ENCODE measurements around the gene ENAH.
"Not testable (repeated sequence)": the region's sequence is repeated elsewhere in the genome, so short reads cannot be mapped to it uniquely, and the experiment has no call there.

ENAH gene

DNA sequence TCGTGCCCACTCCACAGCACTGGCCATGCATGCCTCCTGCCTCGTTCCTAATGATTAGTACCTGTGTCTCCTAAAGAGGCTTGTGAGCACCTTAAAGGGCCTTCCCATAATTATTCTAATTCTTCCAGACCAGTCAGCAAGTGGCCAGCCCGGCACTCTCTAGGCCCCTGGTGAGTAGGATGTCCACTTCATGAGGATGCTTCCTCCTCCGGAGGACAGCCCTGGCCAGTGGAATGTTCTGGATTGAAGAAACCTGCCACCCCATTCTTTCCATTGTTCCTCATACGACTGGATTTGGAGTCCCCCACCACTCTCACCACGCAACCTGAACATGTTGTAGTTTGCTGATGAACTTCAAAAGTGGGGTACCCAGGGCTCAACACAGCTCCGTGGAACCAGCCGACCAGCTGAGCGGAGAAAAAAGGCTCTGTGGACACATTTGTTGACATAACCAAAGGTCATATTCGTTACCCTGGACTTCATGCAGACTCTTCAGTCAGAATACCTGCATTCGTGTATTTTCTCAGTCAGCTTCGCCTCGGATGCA, 178.4 kb downstream of the ENAH start:
- H3K4me1 ChIP-seq (ENCODE audit: control extremely low read depth in 1 of 4, control insufficient read depth in 4 of 4, insufficient read depth in 4 of 4, low read length in 3 of 4): peaks cover 0 to 15% (median 10%) of the 10 kb centered on the region in 4 experiments
- ChIA-PET POLR2A (no interaction called here), CTCF (interaction anchor here (0.5 to 10.5 kb wide), 39 partner anchors 9 to 524 kb away, joined by 3 to 136 read pairs (median 4); no protein-coding TSS in a partner anchor)
- no peak overlapping the region for H3K27ac ChIP-seq (ENCODE audit: insufficient read depth in 1 of 2, low read depth in 1 of 2, low read length in 2 of 2, poor library complexity in 1 of 2, severe bottlenecking in 2 of 2)
- H3K4me3 ChIP-seq (ENCODE audit: control insufficient read depth in 1 of 7, extremely low read depth in 1 of 7, insufficient read depth in 4 of 7, low read depth in 2 of 7, low read length in 6 of 7): no peak overlapping the region
- no peaks in the 10 kb centered on the region for H3K36me3 ChIP-seq (ENCODE audit: control insufficient read depth in 4 of 4, insufficient read depth in 4 of 4, low read length in 3 of 4)
- H3K9me3 ChIP-seq (ENCODE audit: control extremely low read depth in 1 of 5, control insufficient read depth in 4 of 5, insufficient read depth in 2 of 5, low read depth in 1 of 5, low read length in 4 of 5): no peaks in the 10 kb centered on the region
- no peak for DNase-seq
- no peaks in the 10 kb centered on the region for H3K27me3 ChIP-seq (replicated peaks in 2 of 5; ENCODE audit: control insufficient read depth in 4 of 5, insufficient read depth in 5 of 5, low read length in 4 of 5)
- WGBS (ENCODE audit: insufficient coverage): 63% methylated on average over 11 of the region's 13 CpGs

DNA sequence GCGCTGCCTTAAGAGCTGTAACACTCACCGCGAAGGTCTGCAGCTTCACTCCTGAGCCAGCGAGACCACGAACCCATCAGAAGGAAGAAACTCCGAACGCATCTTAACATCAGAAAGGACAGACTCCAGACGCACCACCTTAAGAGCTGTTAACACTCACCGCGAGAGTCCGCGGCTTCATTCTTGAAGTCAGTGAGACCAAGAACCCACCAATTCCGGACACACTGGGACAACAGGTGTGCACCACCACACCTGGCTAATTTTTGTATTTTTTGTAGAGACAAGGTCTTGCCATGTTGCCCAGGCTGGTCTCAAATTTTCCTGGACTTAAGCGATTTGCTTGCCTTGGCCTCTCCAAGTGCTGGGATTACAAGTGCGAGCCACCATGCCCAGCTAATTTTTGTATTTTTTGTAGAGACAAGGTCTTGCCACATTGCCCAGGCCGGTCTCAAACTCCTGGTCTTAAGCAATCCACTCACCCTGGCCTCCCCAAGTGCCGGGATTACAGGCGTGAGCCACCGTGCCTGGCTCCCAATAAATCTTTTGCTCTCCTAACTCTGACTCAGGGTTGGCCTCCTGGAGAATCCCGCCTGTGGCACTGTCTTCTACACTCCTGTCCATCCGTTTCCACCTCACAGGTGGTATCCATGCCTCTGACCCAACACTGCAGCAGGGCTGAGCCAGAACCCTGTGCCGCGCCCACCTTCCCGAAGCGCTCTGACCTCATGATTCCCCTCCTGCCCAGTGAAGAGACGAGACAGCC, 179.1 kb downstream of the ENAH start:
- H3K36me3 ChIP-seq (ENCODE audit: control insufficient read depth in 4 of 4, insufficient read depth in 4 of 4, low read length in 3 of 4); H3K27me3 ChIP-seq (replicated peaks in 2 of 5; ENCODE audit: control insufficient read depth in 4 of 5, insufficient read depth in 5 of 5, low read length in 4 of 5); DNase-seq; POLR2A ChIA-PET; H3K9me3 ChIP-seq (ENCODE audit: control extremely low read depth in 1 of 5, control insufficient read depth in 4 of 5, insufficient read depth in 2 of 5, low read depth in 1 of 5, low read length in 4 of 5); H3K4me3 ChIP-seq (ENCODE audit: control insufficient read depth in 1 of 7, extremely low read depth in 1 of 7, insufficient read depth in 4 of 7, low read depth in 2 of 7, low read length in 6 of 7); H3K27ac ChIP-seq (ENCODE audit: insufficient read depth in 1 of 2, low read depth in 1 of 2, low read length in 2 of 2, poor library complexity in 1 of 2, severe bottlenecking in 2 of 2): not testable (repeated sequence)
- CTCF ChIA-PET: interaction anchor here (0.5 to 10.5 kb wide), 32 partner anchors 9 to 514 kb away, joined by 3 to 136 read pairs (median 4); no protein-coding TSS in a partner anchor
- 96% methylated on average over 22 of the region's 26 CpGs for WGBS (ENCODE audit: insufficient coverage)
- peaks cover 0 to 15% (median 10%) of the 10 kb centered on the region in 4 experiments for H3K4me1 ChIP-seq (ENCODE audit: control extremely low read depth in 1 of 4, control insufficient read depth in 4 of 4, insufficient read depth in 4 of 4, low read length in 3 of 4)

DNA sequence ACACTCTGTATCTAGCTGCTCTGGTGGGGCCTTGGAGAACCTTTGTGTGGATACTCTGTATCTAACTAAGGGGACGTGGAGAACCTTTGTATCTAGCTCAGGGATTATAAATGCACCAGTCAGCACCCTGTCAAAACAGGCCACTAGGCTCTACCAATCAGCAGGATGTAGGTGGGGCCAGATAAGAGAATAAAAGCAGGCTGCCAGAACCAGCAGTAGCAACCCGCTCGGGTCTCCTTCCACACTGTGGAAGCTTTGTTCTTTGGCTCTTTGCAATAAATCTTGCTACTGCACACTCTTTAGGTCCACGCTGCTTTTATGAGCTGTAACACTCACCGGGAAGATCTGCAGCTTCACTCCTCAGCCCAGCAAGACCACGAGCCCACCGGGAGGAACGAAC, 179.7 kb downstream of the ENAH start:
- H3K9me3 ChIP-seq (ENCODE audit: control extremely low read depth in 1 of 5, control insufficient read depth in 4 of 5, insufficient read depth in 2 of 5, low read depth in 1 of 5, low read length in 4 of 5); H3K36me3 ChIP-seq (ENCODE audit: control insufficient read depth in 4 of 4, insufficient read depth in 4 of 4, low read length in 3 of 4); H3K27ac ChIP-seq (ENCODE audit: insufficient read depth in 1 of 2, low read depth in 1 of 2, low read length in 2 of 2, poor library complexity in 1 of 2, severe bottlenecking in 2 of 2); H3K27me3 ChIP-seq (replicated peaks in 2 of 5; ENCODE audit: control insufficient read depth in 4 of 5, insufficient read depth in 5 of 5, low read length in 4 of 5); DNase-seq; POLR2A ChIA-PET; H3K4me3 ChIP-seq (ENCODE audit: control insufficient read depth in 1 of 7, extremely low read depth in 1 of 7, insufficient read depth in 4 of 7, low read depth in 2 of 7, low read length in 6 of 7): not testable (repeated sequence)
- 65% methylated on average over 4 of the region's 8 CpGs for WGBS (ENCODE audit: insufficient coverage)
- peaks cover 0 to 17% (median 13%) of the 10 kb centered on the region in 4 experiments for H3K4me1 ChIP-seq (ENCODE audit: control extremely low read depth in 1 of 4, control insufficient read depth in 4 of 4, insufficient read depth in 4 of 4, low read length in 3 of 4)
- CTCF ChIA-PET: interaction anchor here (0.8 to 10.5 kb wide), 15 partner anchors 12 to 514 kb away, joined by 3 to 136 read pairs (median 3); no protein-coding TSS in a partner anchor

DNA sequence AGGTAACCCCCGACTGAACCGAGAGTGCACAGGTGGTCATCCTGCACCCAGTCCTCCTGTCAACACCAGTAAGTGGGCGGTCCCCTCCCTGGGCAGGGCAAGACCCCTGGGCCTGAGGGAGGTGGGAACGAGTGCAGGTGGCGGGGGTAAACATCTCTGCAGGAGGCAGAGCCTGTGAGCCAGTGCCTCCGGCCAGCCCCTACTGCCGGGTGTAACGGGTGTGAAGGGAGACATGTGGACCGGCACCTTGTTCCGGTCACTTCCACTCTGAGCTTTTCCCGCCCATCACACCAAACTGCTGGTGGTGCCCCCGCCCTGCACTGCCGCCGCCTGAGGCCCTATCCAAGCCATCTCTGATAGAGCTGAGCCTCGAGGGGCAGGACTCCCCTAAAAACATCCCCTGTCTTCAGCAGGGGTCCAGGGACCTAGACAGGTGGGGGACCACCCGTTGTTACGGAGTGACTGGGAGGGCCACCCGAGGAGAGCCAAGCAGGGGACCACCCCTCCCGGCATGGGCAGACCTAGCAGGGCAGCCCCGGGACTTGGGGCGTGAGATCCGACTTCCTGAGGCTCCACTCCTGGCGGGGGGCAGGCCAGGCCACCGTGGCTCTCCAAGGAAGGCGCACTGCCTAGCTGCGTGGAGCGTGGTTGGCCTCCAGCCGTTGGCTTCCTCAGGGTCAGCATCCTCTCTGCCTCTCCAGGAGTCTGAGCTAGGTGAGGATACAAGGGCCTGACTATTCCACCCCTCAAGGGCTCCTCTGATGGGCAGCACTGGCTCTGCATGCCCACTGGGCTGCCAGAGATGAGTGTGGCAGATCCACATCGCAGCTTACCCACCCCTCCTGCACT, 181.2 kb downstream of the ENAH start:
- no peaks in the 10 kb centered on the region for H3K36me3 ChIP-seq (ENCODE audit: control insufficient read depth in 4 of 4, insufficient read depth in 4 of 4, low read length in 3 of 4)
- H3K27me3 ChIP-seq (replicated peaks in 2 of 5; ENCODE audit: control insufficient read depth in 4 of 5, insufficient read depth in 5 of 5, low read length in 4 of 5): no peaks in the 10 kb centered on the region
- ChIA-PET CTCF (interaction anchor here (1.0 to 10.5 kb wide), 10 partner anchors 11 to 593 kb away, joined by 3 to 136 read pairs (median 4); partner anchors contain the start of gene SRP9), POLR2A (no interaction called here)
- H3K27ac ChIP-seq (ENCODE audit: insufficient read depth in 1 of 2, low read depth in 1 of 2, low read length in 2 of 2, poor library complexity in 1 of 2, severe bottlenecking in 2 of 2): no peak overlapping the region
- 86% methylated on average over 21 of the region's 29 CpGs for WGBS (ENCODE audit: insufficient coverage)
- H3K4me1 ChIP-seq (ENCODE audit: control extremely low read depth in 1 of 4, control insufficient read depth in 4 of 4, insufficient read depth in 4 of 4, low read length in 3 of 4): peaks cover 0 to 25% (median 22%) of the 10 kb centered on the region in 4 experiments
- H3K4me3 ChIP-seq (ENCODE audit: control insufficient read depth in 1 of 7, extremely low read depth in 1 of 7, insufficient read depth in 4 of 7, low read depth in 2 of 7, low read length in 6 of 7): no peak overlapping the region
- H3K9me3 ChIP-seq (ENCODE audit: control extremely low read depth in 1 of 5, control insufficient read depth in 4 of 5, insufficient read depth in 2 of 5, low read depth in 1 of 5, low read length in 4 of 5): no peaks in the 10 kb centered on the region
- no peak for DNase-seq

DNA sequence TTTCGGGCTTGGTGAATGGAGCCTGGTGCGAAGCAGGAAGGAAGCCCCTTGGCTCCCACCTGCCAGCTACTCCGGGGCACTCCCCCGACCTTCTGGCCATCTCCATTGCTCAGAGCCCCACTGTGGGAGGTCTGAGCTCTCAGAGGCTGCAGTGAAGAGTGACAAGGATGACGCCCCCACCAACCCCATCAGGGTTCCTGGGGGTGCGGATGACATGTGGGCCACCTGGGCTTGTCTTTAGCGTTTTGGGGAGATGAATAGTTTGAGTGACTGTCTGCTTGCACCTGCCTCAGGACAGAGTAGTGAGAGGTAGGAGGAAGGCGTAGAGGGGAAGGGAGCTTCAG, 181.8 kb downstream of the ENAH start:
- no peaks in the 10 kb centered on the region for H3K9me3 ChIP-seq (ENCODE audit: control extremely low read depth in 1 of 5, control insufficient read depth in 4 of 5, insufficient read depth in 2 of 5, low read depth in 1 of 5, low read length in 4 of 5)
- POLR2A ChIA-PET: no interaction called here
- peaks cover 0 to 27% (median 24%) of the 10 kb centered on the region in 4 experiments for H3K4me1 ChIP-seq (ENCODE audit: control extremely low read depth in 1 of 4, control insufficient read depth in 4 of 4, insufficient read depth in 4 of 4, low read length in 3 of 4)
- no peak overlapping the region for H3K27ac ChIP-seq (ENCODE audit: insufficient read depth in 1 of 2, low read depth in 1 of 2, low read length in 2 of 2, poor library complexity in 1 of 2, severe bottlenecking in 2 of 2)
- no peaks in the 10 kb centered on the region for H3K27me3 ChIP-seq (replicated peaks in 2 of 5; ENCODE audit: control insufficient read depth in 4 of 5, insufficient read depth in 5 of 5, low read length in 4 of 5)
- CTCF ChIA-PET: interaction anchor here (1.0 to 10.5 kb wide), 7 partner anchors 10 to 594 kb away, joined by 3 to 136 read pairs (median 3); partner anchors contain the start of gene SRP9
- DNase-seq: no peak
- H3K4me3 ChIP-seq (ENCODE audit: control insufficient read depth in 1 of 7, extremely low read depth in 1 of 7, insufficient read depth in 4 of 7, low read depth in 2 of 7, low read length in 6 of 7): no peak overlapping the region
- WGBS (ENCODE audit: insufficient coverage): 76% methylated on average over 7 of the region's 8 CpGs
- H3K36me3 ChIP-seq (ENCODE audit: control insufficient read depth in 4 of 4, insufficient read depth in 4 of 4, low read length in 3 of 4): no peaks in the 10 kb centered on the region

DNA sequence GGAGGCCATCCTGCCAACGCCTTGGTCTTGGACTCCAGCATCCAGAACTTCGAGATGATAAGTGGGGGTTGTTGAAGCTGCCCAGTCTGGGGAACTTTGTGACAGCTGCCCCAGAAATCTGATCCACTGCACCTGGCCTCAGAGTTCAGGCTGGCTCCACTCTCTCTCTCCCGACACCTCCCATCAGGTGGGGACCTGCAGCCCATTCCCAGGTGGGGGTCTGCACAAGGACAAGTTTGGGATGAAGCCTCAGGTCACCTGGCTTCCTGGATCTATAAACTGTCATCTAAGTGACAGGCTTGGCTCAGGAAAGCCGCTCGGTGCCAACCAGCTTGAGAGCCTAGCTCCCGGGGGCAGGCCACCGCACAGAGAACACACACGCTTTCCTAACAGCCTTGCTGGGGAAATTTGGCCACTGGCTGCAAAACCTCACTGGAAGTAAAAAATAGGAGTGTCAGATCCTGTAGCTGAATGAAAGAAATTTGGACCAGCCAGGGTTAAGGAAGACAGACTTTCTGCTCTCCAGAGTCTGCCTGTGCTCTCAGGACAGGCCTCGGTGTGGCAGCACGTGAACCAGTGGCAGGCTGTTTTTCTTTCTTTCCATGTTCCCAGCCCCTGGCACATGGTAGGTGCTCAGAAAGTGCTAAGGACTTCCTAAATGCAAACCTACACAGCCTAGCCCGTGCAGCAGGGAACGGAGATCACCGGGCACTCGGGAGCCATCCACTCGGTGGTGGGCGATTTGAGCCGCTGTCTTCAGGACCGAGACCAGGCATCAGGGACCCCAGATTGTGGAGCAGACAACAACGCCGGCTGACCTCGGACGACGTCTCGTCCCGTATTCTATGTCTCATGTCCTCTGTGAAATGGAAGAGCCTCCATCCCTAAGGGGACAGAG, 182.5 kb downstream of the ENAH start:
- no peak overlapping the region for H3K4me3 ChIP-seq (ENCODE audit: control insufficient read depth in 1 of 7, extremely low read depth in 1 of 7, insufficient read depth in 4 of 7, low read depth in 2 of 7, low read length in 6 of 7)
- ChIA-PET POLR2A (no interaction called here), CTCF (interaction anchor here (1.2 to 10.5 kb wide), 7 partner anchors 10 to 506 kb away, joined by 3 to 136 read pairs (median 4); partner anchors contain the start of gene SRP9)
- peaks cover 0 to 30% (median 25%) of the 10 kb centered on the region in 4 experiments for H3K4me1 ChIP-seq (ENCODE audit: control extremely low read depth in 1 of 4, control insufficient read depth in 4 of 4, insufficient read depth in 4 of 4, low read length in 3 of 4)
- no peak overlapping the region for H3K27ac ChIP-seq (ENCODE audit: insufficient read depth in 1 of 2, low read depth in 1 of 2, low read length in 2 of 2, poor library complexity in 1 of 2, severe bottlenecking in 2 of 2)
- no peaks in the 10 kb centered on the region for H3K27me3 ChIP-seq (replicated peaks in 2 of 5; ENCODE audit: control insufficient read depth in 4 of 5, insufficient read depth in 5 of 5, low read length in 4 of 5)
- H3K9me3 ChIP-seq (ENCODE audit: control extremely low read depth in 1 of 5, control insufficient read depth in 4 of 5, insufficient read depth in 2 of 5, low read depth in 1 of 5, low read length in 4 of 5): no peaks in the 10 kb centered on the region
- H3K36me3 ChIP-seq (ENCODE audit: control insufficient read depth in 4 of 4, insufficient read depth in 4 of 4, low read length in 3 of 4): no peaks in the 10 kb centered on the region
- no peak for DNase-seq
- 93% methylated on average over 23 of the region's 25 CpGs for WGBS (ENCODE audit: insufficient coverage)

All from common myeloid progenitor, CD34-positive (primary cell).